Spleen (tissue), 7 donors: Measurements from ENCODE around the gene HPS4.

ENCODE experiments used
- POLR2A ChIP-seq, 3 donors: fragments of 450-650 bp; IDR thresholded peaks; one replicate each; pipeline ENCODE4 v1.5.1; 2017; ENCODE audit warnings: antibody characterized with exemption in 3 of 3, mild to moderate bottlenecking in 1 of 3
- POLR2AphosphoS5 ChIP-seq, 3 donors: sonication (generic); formaldehyde crosslinking; IDR thresholded peaks; one replicate each; pipeline ENCODE4 v1.5.1; 2017; ENCODE audit warnings: antibody characterized with exemption in 3 of 3
- TF ChIP-seq, protein P1 (sequence below), 11 experiments: fragments of 200-600 bp in 7 of 11; fragments of 450-650 bp in 4 of 11; sonication (generic) in 4 of 11; IDR thresholded peaks in 8 of 11; conservative IDR thresholded peaks in 3 of 11; 1 replicate in 7 of 11; 2 replicates in 4 of 11; pipeline versions ENCODE4 v1.4.0 to v1.8.0; 2016 to 2021; ENCODE audit warnings: antibody characterized with exemption in 11 of 11, inconsistent platforms in 4 of 11, mild to moderate bottlenecking in 1 of 11
- donor health status: DM: no; HTN: no; CAD: no; lungs with moderate emphysema.
- donor health status: DM: no; HTN: no; CAD: no.
- donor health status: DM: no; HTN: no; CAD: no.

DNA sequence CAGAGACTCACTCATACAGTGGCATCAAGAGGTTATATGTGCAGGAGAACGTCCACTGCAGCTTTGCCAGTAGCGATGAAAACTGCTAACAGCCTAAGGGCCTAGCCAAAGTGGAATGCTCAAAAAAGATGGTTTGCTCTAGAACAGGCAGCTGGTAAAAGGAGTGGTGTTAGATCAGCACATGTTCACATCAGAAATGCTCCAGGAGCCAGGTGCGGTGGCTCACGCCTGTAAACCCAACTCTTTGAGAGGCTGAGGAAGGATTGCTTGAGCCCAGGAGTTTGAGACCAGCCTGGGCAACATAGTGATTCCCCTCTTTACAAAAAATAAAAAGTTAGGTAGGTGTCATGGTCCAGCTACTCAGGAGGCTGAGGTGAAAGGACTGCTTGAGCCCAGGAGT is 39.0 kb upstream of the HPS4 start:
- TF ChIP-seq POLR2A (IDR thresholded peaks at IDR 0.05) (no peak), POLR2AphosphoS5 (IDR thresholded peaks at IDR 0.05) (no peak)
- TF ChIP-seq, protein P1, sequence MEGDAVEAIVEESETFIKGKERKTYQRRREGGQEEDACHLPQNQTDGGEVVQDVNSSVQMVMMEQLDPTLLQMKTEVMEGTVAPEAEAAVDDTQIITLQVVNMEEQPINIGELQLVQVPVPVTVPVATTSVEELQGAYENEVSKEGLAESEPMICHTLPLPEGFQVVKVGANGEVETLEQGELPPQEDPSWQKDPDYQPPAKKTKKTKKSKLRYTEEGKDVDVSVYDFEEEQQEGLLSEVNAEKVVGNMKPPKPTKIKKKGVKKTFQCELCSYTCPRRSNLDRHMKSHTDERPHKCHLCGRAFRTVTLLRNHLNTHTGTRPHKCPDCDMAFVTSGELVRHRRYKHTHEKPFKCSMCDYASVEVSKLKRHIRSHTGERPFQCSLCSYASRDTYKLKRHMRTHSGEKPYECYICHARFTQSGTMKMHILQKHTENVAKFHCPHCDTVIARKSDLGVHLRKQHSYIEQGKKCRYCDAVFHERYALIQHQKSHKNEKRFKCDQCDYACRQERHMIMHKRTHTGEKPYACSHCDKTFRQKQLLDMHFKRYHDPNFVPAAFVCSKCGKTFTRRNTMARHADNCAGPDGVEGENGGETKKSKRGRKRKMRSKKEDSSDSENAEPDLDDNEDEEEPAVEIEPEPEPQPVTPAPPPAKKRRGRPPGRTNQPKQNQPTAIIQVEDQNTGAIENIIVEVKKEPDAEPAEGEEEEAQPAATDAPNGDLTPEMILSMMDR (IDR thresholded peaks at IDR 0.05 in 8 of 11, conservative IDR thresholded peaks at IDR 0.05 in 3 of 11): no peak
